ENCODE data around the gene LRP8.

DNA sequence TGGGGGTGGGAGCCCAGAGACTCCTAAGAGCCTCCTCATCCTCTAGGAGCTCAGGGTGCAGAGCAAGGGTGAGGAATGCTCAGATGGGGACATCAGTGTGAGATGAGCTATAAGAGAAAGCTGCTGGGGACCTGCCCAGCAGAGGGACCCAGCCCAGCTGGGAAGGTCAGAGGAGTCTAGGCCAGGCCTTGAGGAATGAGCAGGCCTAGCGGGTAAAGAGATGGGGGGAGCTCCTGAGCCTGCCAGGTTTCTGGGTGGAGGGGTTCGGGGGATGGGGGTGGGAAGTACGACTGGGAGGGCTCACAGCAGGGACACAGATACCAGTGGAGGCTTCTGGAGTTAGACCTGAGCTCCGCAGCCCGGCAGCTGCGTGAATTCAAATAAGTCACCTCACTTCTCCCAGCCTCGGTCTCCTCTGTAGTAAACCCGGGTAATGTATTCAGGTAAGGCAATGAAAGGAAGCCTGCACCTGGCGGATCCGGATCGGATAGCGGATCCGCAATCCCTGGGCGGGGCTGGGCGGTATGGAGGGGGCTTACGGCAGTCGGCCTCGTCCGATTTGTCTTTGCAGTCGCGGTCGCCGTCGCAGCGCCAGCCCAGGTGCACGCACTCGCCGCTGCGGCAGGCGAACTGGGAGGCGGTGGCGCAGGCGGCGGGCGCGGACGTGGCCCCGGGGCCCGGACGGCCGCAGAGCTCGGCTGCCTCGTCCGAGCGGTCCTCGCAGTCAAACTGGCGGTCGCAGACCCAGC lies 51.5 kb downstream of the LRP8 start:
- TF ChIP-seq, protein P1, sequence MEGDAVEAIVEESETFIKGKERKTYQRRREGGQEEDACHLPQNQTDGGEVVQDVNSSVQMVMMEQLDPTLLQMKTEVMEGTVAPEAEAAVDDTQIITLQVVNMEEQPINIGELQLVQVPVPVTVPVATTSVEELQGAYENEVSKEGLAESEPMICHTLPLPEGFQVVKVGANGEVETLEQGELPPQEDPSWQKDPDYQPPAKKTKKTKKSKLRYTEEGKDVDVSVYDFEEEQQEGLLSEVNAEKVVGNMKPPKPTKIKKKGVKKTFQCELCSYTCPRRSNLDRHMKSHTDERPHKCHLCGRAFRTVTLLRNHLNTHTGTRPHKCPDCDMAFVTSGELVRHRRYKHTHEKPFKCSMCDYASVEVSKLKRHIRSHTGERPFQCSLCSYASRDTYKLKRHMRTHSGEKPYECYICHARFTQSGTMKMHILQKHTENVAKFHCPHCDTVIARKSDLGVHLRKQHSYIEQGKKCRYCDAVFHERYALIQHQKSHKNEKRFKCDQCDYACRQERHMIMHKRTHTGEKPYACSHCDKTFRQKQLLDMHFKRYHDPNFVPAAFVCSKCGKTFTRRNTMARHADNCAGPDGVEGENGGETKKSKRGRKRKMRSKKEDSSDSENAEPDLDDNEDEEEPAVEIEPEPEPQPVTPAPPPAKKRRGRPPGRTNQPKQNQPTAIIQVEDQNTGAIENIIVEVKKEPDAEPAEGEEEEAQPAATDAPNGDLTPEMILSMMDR (IDR thresholded peaks at IDR 0.05): no peak
- no peak for TF ChIP-seq POLR2A (IDR thresholded peaks at IDR 0.05)
